HG02885 (cell line): Measurements from ENCODE around the gene CARD10.

Source experiments
- ATAC-seq: cut with Tn5 transposase; IDR thresholded peaks from one replicate; pipeline ENCODE4 v1.9.1; 2021; ENCODE audit warnings: mild to moderate bottlenecking; ENCODE audit not compliant: unreplicated experiment, poor library complexity

Gene CARD10

GRCh38 chr22:37448516-37449127 lies 70.6 kb downstream of the CARD10 start:
- no peak for ATAC-seq

GRCh38 chr22:37445501-37445900 lies 73.7 kb downstream of the CARD10 start:
- no peak for ATAC-seq

- ATAC-seq = no peak
Measured at GRCh38 chr22:37443977-37444376, 75.2 kb downstream of the CARD10 start.

- ATAC-seq = no peak
Measured at GRCh38 chr22:37443086-37443485, 76.1 kb downstream of the CARD10 start.

GRCh38 chr22:37442537-37442936 lies 76.7 kb downstream of the CARD10 start:
- ATAC-seq = no peak

GRCh38 chr22:37442135-37442534 lies 77.1 kb downstream of the CARD10 start:
- no peak for ATAC-seq

- ATAC-seq = no peak
Measured at GRCh38 chr22:37440875-37441274, 78.3 kb downstream of the CARD10 start.
